ENCODE measurements around the gene BRPF1. TPM values are rescaled to one million over a fixed set of nuclear protein-coding genes. Genes with fewer than 3 reads are reported as not detected.

The BRPF1 gene
- total and polyA plus RNA-seq, 2 experiments from 2014 or later = 11.1 to 17.3 TPM

GRCh38 chr3:9715136-9715535 lies 16.4 kb upstream of the BRPF1 start:
- no peaks in the 10 kb centered on the region for H3K36me3 ChIP-seq
- H3K27me3 ChIP-seq = no peaks in the 10 kb centered on the region
- no peaks in the 10 kb centered on the region for H3K9me3 ChIP-seq (ENCODE audit: low read depth)
- no peak for DNase-seq (ENCODE audit: low read depth in 1 of 2, low spot score in 1 of 2)
- H3K4me1 ChIP-seq (ENCODE audit: low read depth) = no peaks in the 10 kb centered on the region
- no peak overlapping the region for H3K4me3 ChIP-seq
- TF ChIP-seq CTCF (IDR thresholded peaks at IDR 0.05; ENCODE audit: low read depth, low read length) = no peak
- no peak overlapping the region for H3K27ac ChIP-seq

GRCh38 chr3:9715764-9716437 lies 15.6 kb upstream of the BRPF1 start:
- DNase-seq (ENCODE audit: low read depth in 1 of 2, low spot score in 1 of 2) = peak in 1 of 2 donors; percentile 94
- H3K27ac ChIP-seq = no peak overlapping the region
- no peaks in the 10 kb centered on the region for H3K9me3 ChIP-seq (ENCODE audit: low read depth)
- no peaks in the 10 kb centered on the region for H3K4me1 ChIP-seq (ENCODE audit: low read depth)
- no peaks in the 10 kb centered on the region for H3K36me3 ChIP-seq
- TF ChIP-seq CTCF (IDR thresholded peaks at IDR 0.05; ENCODE audit: low read depth, low read length) = peak; percentile 99
- no peak overlapping the region for H3K4me3 ChIP-seq
- no peaks in the 10 kb centered on the region for H3K27me3 ChIP-seq

GRCh38 chr3:9716801-9717555 lies 14.6 kb upstream of the BRPF1 start:
- no peaks in the 10 kb centered on the region for H3K4me1 ChIP-seq (ENCODE audit: low read depth)
- no peaks in the 10 kb centered on the region for H3K36me3 ChIP-seq
- H3K4me3 ChIP-seq = no peak overlapping the region
- H3K27me3 ChIP-seq = no peaks in the 10 kb centered on the region
- no peaks in the 10 kb centered on the region for H3K9me3 ChIP-seq (ENCODE audit: low read depth)
- DNase-seq (ENCODE audit: low read depth in 1 of 2, low spot score in 1 of 2) = no peak
- TF ChIP-seq CTCF (IDR thresholded peaks at IDR 0.05; ENCODE audit: low read depth, low read length) = no peak
- H3K27ac ChIP-seq = no peak overlapping the region

- Histone ChIP-seq H3K27ac (no peak overlapping the region), H3K36me3 (no peaks in the 10 kb centered on the region), H3K27me3 (no peaks in the 10 kb centered on the region), H3K9me3 (ENCODE audit: low read depth) (no peaks in the 10 kb centered on the region), H3K4me1 (ENCODE audit: low read depth) (no peaks in the 10 kb centered on the region), H3K4me3 (no peak overlapping the region)
- DNase-seq (ENCODE audit: low read depth in 1 of 2, low spot score in 1 of 2) = no peak
- TF ChIP-seq CTCF (IDR thresholded peaks at IDR 0.05; ENCODE audit: low read depth, low read length) = no peak
Observed at GRCh38 chr3:9717563-9717962, 14.0 kb upstream of the BRPF1 start.

- no peak for DNase-seq (ENCODE audit: low read depth in 1 of 2, low spot score in 1 of 2)
- Histone ChIP-seq H3K36me3 (no peaks in the 10 kb centered on the region), H3K9me3 (ENCODE audit: low read depth) (no peaks in the 10 kb centered on the region), H3K27ac (no peak overlapping the region), H3K27me3 (no peaks in the 10 kb centered on the region), H3K4me3 (no peak overlapping the region), H3K4me1 (ENCODE audit: low read depth) (no peaks in the 10 kb centered on the region)
- no peak for TF ChIP-seq CTCF (IDR thresholded peaks at IDR 0.05; ENCODE audit: low read depth, low read length)
Observed at GRCh38 chr3:9718118-9718517, 13.4 kb upstream of the BRPF1 start.
